ENCODE data around the gene CCDC107. TPM values are rescaled to one million over a fixed set of nuclear protein-coding genes. Genes with fewer than 3 reads are reported as not detected.

Gene CCDC107
- total RNA-seq, 4 donors from 2014 or later, result 5.0 to 13.2 (median 9.6) TPM

GRCh38 chr9:35705372-35705771 lies 47.3 kb downstream of the CCDC107 start:
- no peaks in the 10 kb centered on the region for H3K27me3 ChIP-seq
- TF ChIP-seq POLR2AphosphoS5 (IDR thresholded peaks at IDR 0.05) (no peak), EP300 (IDR thresholded peaks at IDR 0.05) (no peak), CTCF (IDR thresholded peaks at IDR 0.05) (no peak), POLR2A (IDR thresholded peaks at IDR 0.05) (no peak)
- 89% methylated on average over 8 of the region's 8 CpGs for WGBS
- peaks cover 98% of the 10 kb centered on the region for H3K36me3 ChIP-seq
- H3K4me1 ChIP-seq, result no peaks in the 10 kb centered on the region
- H3K27ac ChIP-seq, result no peak overlapping the region
- H3K9me3 ChIP-seq, result no peaks in the 10 kb centered on the region
- no peak overlapping the region for H3K4me3 ChIP-seq
- no peak for DNase-seq (ENCODE audit: low spot score in 2 of 2)

- peaks cover 98% of the 10 kb centered on the region for H3K36me3 ChIP-seq
- no peak for DNase-seq (ENCODE audit: low spot score in 2 of 2)
- TF ChIP-seq CTCF (IDR thresholded peaks at IDR 0.05) (no peak), POLR2A (IDR thresholded peaks at IDR 0.05) (no peak), POLR2AphosphoS5 (IDR thresholded peaks at IDR 0.05) (no peak), EP300 (IDR thresholded peaks at IDR 0.05) (no peak)
- WGBS, result 80% methylated on average over 4 of the region's 7 CpGs
- no peak overlapping the region for H3K27ac ChIP-seq
- H3K4me3 ChIP-seq, result no peak overlapping the region
- no peaks in the 10 kb centered on the region for H3K4me1 ChIP-seq
- no peaks in the 10 kb centered on the region for H3K27me3 ChIP-seq
- H3K9me3 ChIP-seq, result no peaks in the 10 kb centered on the region
These were observed 47.8 kb downstream of the CCDC107 start for GRCh38 chr9:35705836-35706430.

- 95% methylated on average over 10 of the region's 10 CpGs for WGBS
- peaks cover 98% of the 10 kb centered on the region for H3K36me3 ChIP-seq
- no peaks in the 10 kb centered on the region for H3K4me1 ChIP-seq
- H3K27ac ChIP-seq, result no peak overlapping the region
- H3K9me3 ChIP-seq, result no peaks in the 10 kb centered on the region
- DNase-seq (ENCODE audit: low spot score in 2 of 2), result no peak
- H3K4me3 ChIP-seq, result no peak overlapping the region
- TF ChIP-seq POLR2A (IDR thresholded peaks at IDR 0.05) (no peak), CTCF (IDR thresholded peaks at IDR 0.05) (no peak), POLR2AphosphoS5 (IDR thresholded peaks at IDR 0.05) (no peak)
- H3K27me3 ChIP-seq, result no peaks in the 10 kb centered on the region
These were observed 48.9 kb downstream of the CCDC107 start for GRCh38 chr9:35706951-35707350.

- Histone ChIP-seq H3K4me1 (no peaks in the 10 kb centered on the region), H3K36me3 (peaks cover 98% of the 10 kb centered on the region), H3K27me3 (no peaks in the 10 kb centered on the region), H3K27ac (no peak overlapping the region), H3K9me3 (no peaks in the 10 kb centered on the region), H3K4me3 (no peak overlapping the region)
- no peak for DNase-seq (ENCODE audit: low spot score in 2 of 2)
- WGBS, result 100% methylated on average over 4 of the region's 4 CpGs
- no peak for TF ChIP-seq CTCF (IDR thresholded peaks at IDR 0.05)
- TF ChIP-seq POLR2AphosphoS5 (IDR thresholded peaks at IDR 0.05), result no peak
- no peak for TF ChIP-seq EP300 (IDR thresholded peaks at IDR 0.05)
- no peak for TF ChIP-seq POLR2A (IDR thresholded peaks at IDR 0.05)
These were observed 50.1 kb downstream of the CCDC107 start for GRCh38 chr9:35708146-35708545.

- Histone ChIP-seq H3K27ac (no peak overlapping the region), H3K36me3 (peaks cover 98% of the 10 kb centered on the region), H3K4me1 (no peaks in the 10 kb centered on the region), H3K4me3 (no peak overlapping the region), H3K9me3 (no peaks in the 10 kb centered on the region), H3K27me3 (no peaks in the 10 kb centered on the region)
- 75% methylated on average over 5 of the region's 7 CpGs for WGBS
- DNase-seq (ENCODE audit: low spot score in 2 of 2), result no peak
- no peak for TF ChIP-seq CTCF (IDR thresholded peaks at IDR 0.05)
These were observed 52.9 kb downstream of the CCDC107 start for GRCh38 chr9:35710818-35711500.

Other genes starting within 250 kb of the CCDC107 start
- gene RUSC2, start 168.2 kb upstream of the CCDC107 start, total RNA-seq, result 10 to 100 TPM; 17.5 to 22.3 (median 19.0) TPM
- gene TESK1, start 53.0 kb upstream of the CCDC107 start, total RNA-seq, result 10 to 100 TPM; 34.1 to 50.7 (median 46.5) TPM
- 10 to 100 TPM in 1 of 4 donors, 1 to 10 TPM in 3; 1.9 to 16.7 (median 4.9) TPM for gene CD72, start 39.9 kb upstream of the CCDC107 start, total RNA-seq
- gene SIT1, start 7.4 kb upstream of the CCDC107 start, total RNA-seq, result 1 to 10 TPM in 1 of 4 donors, not detected in 3; 2.9 TPM
- gene RMRP, start 273 bp upstream of the CCDC107 start, total RNA-seq, result over 10,000 TPM in 2 of 4 donors, 1,000 to 10,000 TPM in 2; 1,246 to 15,173 (median 11,383) TPM
- gene ARHGEF39, start 6.9 kb downstream of the CCDC107 start, total RNA-seq, result 10 to 100 TPM in 1 of 4 donors, 1 to 10 TPM in 1, under 1 TPM in 2; 0.34 to 11.3 (median 1.9) TPM
- gene CA9, start 15.6 kb downstream of the CCDC107 start, total RNA-seq, result 1 to 10 TPM in 3 of 4 donors, not detected in 1; 2.1 to 5.7 (median 2.8) TPM
- 100 to 1,000 TPM in 1 of 4 donors, 10 to 100 TPM in 3; 40.6 to 105 (median 56.7) TPM for gene TPM2, start 31.6 kb downstream of the CCDC107 start, total RNA-seq
- 100 to 1,000 TPM; 126 to 179 (median 152) TPM for gene TLN1, start 73.9 kb downstream of the CCDC107 start, total RNA-seq
- 10 to 100 TPM; 18.8 to 24.1 (median 23.1) TPM for gene CREB3, start 74.4 kb downstream of the CCDC107 start, total RNA-seq
- 100 to 1,000 TPM in 1 of 4 donors, 10 to 100 TPM in 3; 46.6 to 123 (median 73.5) TPM for gene GBA2, start 90.9 kb downstream of the CCDC107 start, total RNA-seq
- gene RGP1, start 91.0 kb downstream of the CCDC107 start, total RNA-seq, result 10 to 100 TPM; 20.2 to 34.7 (median 27.7) TPM
- gene MSMP, start 96.0 kb downstream of the CCDC107 start, total RNA-seq, result not detected
- gene NPR2, start 133.3 kb downstream of the CCDC107 start, total RNA-seq, result 10 to 100 TPM in 3 of 4 donors, 1 to 10 TPM in 1; 8.4 to 26.1 (median 18.2) TPM
- gene SPAG8, start 154.0 kb downstream of the CCDC107 start, total RNA-seq, result under 1 TPM in 3 of 4 donors, not detected in 1; 0.47 to 0.53 (median 0.52) TPM
- gene HINT2, start 156.8 kb downstream of the CCDC107 start, total RNA-seq, result 10 to 100 TPM in 3 of 4 donors, 1 to 10 TPM in 1; 9.5 to 34.9 (median 25.3) TPM
- not detected for gene FAM221B, start 170.4 kb downstream of the CCDC107 start, total RNA-seq
- 10 to 100 TPM in 1 of 4 donors, 1 to 10 TPM in 3; 5.0 to 11.7 (median 8.0) TPM for gene TMEM8B, start 170.9 kb downstream of the CCDC107 start, total RNA-seq
- not detected for gene OR13J1, start 212.1 kb downstream of the CCDC107 start, total RNA-seq
- 1 to 10 TPM; 1.2 to 5.8 (median 2.9) TPM for gene HRCT1, start 247.9 kb downstream of the CCDC107 start, total RNA-seq

Measured in suprapubic skin (tissue), 4 donors.